Lower leg skin (tissue), 3 donors: ENCODE results near the gene PPM1E.

Experiments
- POLR2A ChIP-seq, 2 donors: fragments of 450-650 bp; IDR thresholded peaks; one replicate each; pipeline ENCODE4 v1.6.1; 2016 to 2017; ENCODE audit warnings: antibody characterized with exemption in 2 of 2, mild to moderate bottlenecking in 1 of 2, moderate library complexity in 1 of 2
- TF ChIP-seq, protein P1 (sequence below), 3 donors: fragments of 450-650 bp; IDR thresholded peaks; one replicate each; pipeline ENCODE4 v1.5.1; 2016; ENCODE audit warnings: antibody characterized with exemption in 3 of 3, mild to moderate bottlenecking in 3 of 3, moderate library complexity in 2 of 3

DNA sequence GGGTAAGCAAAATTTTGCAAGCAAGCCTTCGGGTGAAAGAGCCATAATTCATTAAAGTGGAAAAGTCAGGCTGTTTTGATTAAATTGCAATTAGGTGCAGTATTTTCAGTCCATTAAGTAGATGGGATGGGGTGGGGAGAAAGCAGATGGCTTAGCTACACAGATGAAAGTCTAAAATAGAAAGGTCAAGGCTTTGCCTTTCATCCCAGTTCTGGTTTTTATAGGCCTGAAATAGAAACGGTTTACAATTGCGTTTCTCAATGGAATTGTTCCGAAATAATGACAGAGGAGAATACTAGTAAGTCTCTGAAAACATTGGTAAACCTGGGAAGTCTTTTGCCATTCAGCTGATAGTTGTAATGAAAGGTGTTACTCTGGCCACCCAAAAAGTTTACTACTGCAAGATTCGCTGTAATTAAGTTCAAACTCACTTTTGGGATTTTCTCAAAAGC is 1.5 kb downstream of the PPM1E start:
- TF ChIP-seq, protein P1, sequence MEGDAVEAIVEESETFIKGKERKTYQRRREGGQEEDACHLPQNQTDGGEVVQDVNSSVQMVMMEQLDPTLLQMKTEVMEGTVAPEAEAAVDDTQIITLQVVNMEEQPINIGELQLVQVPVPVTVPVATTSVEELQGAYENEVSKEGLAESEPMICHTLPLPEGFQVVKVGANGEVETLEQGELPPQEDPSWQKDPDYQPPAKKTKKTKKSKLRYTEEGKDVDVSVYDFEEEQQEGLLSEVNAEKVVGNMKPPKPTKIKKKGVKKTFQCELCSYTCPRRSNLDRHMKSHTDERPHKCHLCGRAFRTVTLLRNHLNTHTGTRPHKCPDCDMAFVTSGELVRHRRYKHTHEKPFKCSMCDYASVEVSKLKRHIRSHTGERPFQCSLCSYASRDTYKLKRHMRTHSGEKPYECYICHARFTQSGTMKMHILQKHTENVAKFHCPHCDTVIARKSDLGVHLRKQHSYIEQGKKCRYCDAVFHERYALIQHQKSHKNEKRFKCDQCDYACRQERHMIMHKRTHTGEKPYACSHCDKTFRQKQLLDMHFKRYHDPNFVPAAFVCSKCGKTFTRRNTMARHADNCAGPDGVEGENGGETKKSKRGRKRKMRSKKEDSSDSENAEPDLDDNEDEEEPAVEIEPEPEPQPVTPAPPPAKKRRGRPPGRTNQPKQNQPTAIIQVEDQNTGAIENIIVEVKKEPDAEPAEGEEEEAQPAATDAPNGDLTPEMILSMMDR (IDR thresholded peaks at IDR 0.05) = no peak
- TF ChIP-seq POLR2A (IDR thresholded peaks at IDR 0.05) = no peak
